HG03571 (cell line): Measurements from ENCODE around the gene CDCA4.
"Not testable (repeated sequence)": the region's sequence is repeated elsewhere in the genome, so short reads cannot be mapped to it uniquely, and the experiment has no call there.

Experiments used
- ATAC-seq: cut with Tn5 transposase; IDR thresholded peaks from one replicate; pipeline ENCODE4 v1.9.1; 2021; ENCODE audit not compliant: unreplicated experiment

The CDCA4 gene

GRCh38 chr14:105034315-105035039, 13.6 kb upstream of the CDCA4 start:
- ATAC-seq, result no peak

GRCh38 chr14:105033412-105033900, 12.6 kb upstream of the CDCA4 start:
- not testable (repeated sequence) for ATAC-seq

GRCh38 chr14:105032451-105032901, 11.6 kb upstream of the CDCA4 start:
- ATAC-seq, result not testable (repeated sequence)

GRCh38 chr14:105030836-105031396, 10.0 kb upstream of the CDCA4 start:
- ATAC-seq, result no peak

- no peak for ATAC-seq
These were observed 9.3 kb upstream of the CDCA4 start for GRCh38 chr14:105030194-105030593.

GRCh38 chr14:105029402-105029801, 8.5 kb upstream of the CDCA4 start:
- ATAC-seq, result no peak

- ATAC-seq, result no peak
These were observed 7.5 kb upstream of the CDCA4 start for GRCh38 chr14:105028251-105028927.

GRCh38 chr14:105027718-105028117, 6.8 kb upstream of the CDCA4 start:
- ATAC-seq, result not testable (repeated sequence)

- ATAC-seq, result no peak
These were observed 6.1 kb upstream of the CDCA4 start for GRCh38 chr14:105026802-105027563.

- no peak for ATAC-seq
These were observed 5.3 kb upstream of the CDCA4 start for GRCh38 chr14:105026033-105026785.

- no peak for ATAC-seq
These were observed 4.5 kb upstream of the CDCA4 start for GRCh38 chr14:105025429-105025828.

GRCh38 chr14:105023791-105024480, 3.1 kb upstream of the CDCA4 start:
- ATAC-seq, result no peak

GRCh38 chr14:105023144-105023543, 2.3 kb upstream of the CDCA4 start:
- ATAC-seq, result no peak

GRCh38 chr14:105022276-105022670, 1.4 kb upstream of the CDCA4 start:
- no peak for ATAC-seq

GRCh38 chr14:105021656-105022275, 883 bp upstream of the CDCA4 start:
- ATAC-seq, result no peak

GRCh38 chr14:105019861-105020814, 745 bp downstream of the CDCA4 start:
- ATAC-seq, result peak; percentile 15

- ATAC-seq, result no peak
These were observed 2.5 kb downstream of the CDCA4 start for GRCh38 chr14:105018414-105018813.

GRCh38 chr14:105015905-105016304, 5.0 kb downstream of the CDCA4 start:
- no peak for ATAC-seq
